ENCODE measurements around the gene SUN1. TPM values are rescaled to one million over a fixed set of nuclear protein-coding genes. Genes with fewer than 3 reads are reported as not detected.

Gene SUN1
- total RNA-seq, 1 donor from 2014 or later = 246 TPM

DNA sequence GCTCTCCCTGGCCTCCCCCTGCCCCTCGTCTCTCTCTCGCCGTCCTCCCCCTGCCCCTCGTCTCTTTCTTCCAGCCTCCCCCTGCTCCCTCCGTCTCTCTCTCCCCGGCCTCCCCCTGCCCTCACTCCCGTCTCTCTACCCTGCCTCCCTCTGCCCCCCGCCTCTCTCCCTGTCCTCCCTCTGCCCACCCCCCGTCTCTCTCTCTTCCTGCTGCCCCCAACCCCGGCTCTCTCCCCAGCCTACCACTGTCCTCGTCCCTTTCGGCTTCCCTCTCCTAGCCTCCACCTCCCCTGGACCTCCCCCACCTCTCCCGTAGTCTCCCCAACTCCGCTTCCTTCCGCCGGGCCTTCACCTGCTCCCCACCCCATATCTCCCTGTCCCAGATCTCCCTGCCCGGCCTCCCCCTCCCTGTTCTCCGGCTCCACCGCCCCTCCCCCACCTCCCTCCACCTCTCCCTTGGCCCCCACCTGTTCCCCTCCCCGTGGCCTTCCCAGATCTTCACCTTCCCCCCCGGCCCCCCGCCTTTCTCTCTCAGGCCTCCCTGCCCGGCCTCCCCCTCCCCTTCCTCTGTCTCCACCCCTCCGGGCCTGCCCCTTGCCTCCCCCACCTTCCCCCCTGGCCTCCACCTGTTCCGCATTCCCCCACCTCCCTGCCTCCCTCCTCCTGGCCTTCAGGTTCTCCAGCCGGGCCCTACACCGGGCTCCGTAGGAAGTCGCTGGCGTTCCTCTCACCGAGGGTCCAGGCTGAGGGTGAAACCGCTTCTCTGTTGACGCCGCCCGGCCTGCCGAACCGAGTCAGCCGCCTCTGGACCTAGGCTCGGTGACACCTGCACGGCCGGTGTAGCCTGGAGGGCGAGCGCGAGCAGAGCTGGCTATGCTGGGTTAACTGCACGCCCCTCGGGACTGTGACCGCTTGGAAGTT lies 45.3 kb downstream of the SUN1 start:
- no peak for DNase-seq

DNA sequence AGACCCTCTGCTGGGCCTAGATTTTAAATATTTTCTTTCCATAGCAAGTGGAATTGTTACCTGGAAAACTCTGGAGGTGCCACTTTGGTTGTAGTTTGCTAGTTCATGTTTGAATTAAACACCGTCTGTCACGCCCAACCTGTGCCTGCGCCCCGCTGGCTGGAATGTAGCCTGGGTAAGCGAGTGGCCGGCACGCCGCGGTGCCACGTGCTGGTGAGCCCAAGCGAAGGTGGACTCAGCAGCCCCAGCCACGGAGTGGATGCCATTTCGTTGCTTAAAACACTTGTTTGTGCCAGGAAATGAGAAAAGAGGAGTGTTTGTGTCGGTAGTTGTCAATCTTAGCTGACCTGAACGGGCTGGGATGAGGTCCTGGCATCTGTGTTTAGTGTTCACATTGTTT lies 46.8 kb downstream of the SUN1 start:
- no peak for DNase-seq

- DNase-seq = no peak
Observed at GRCh38 chr7:879706-880105, 47.4 kb downstream of the SUN1 start.

DNA sequence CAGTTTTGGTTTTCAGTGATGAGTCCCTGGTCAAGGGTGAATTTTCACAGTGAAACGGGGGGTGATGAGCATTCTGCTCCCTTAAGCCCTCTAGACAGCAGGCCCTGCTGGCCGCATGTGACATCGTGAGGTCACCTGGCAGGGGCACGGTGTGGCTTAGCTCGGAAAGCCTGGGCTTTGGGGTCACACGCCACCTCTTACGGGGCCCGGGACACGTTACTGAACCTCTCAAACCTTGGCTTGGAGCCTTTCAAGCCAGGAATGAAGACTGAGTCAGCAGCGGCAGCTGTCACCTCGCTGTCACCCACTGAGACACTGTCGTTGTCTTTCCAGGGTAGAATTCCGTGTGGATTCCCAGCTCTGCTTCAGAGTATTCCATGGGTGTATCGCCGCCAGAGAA lies 48.2 kb downstream of the SUN1 start:
- DNase-seq = no peak

- no peak for DNase-seq
Observed at GRCh38 chr7:881441-882234, 49.4 kb downstream of the SUN1 start.

GRCh38 chr7:882336-883035 lies 50.2 kb downstream of the SUN1 start:
- no peak for DNase-seq

DNA sequence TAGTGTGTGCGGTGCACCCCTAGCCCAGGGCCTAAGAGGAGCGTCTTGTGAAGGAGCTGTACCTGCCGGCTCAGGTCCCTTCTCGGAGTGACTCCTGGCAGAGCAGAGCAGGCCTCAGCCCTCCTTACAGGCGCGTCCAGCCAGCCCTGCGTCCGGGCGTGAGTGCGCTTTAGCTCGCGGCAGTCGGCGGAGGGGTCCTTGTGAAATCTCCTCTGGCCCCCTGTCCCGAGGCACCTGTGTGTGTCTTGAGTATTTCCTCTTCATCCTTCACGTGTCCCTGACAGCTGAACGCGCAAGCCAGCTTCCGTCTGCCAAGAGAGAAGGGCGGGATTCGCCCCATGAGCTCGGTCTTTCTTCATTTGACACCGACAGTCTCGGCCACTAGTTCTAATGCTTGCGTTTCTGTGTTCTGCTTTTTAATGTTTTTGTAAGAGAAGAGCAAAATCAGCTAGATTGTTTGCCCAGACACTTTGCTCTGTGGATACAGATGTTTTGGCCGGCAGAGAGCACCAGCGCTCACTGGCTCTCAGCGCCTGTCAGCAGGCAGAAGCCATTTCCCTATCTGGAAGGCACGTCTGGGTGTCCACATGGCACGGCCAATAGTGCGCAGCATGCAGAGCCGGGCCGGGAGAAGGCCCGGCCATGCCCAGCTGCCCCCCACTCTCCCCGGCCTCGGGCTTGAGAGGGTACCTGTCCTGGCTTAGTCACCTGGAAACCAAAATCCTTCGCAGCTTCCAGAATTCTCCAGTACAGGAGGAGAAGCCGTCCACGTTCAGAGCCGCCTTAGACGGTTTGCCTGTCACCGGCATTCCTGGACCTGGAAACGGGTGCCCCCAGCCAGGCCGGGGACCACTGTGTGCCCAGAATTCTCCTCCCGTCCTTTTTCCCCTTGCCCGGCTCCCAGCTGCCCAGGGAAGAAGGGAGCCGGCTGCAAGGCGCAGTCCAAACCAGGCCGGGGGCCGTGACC lies 51.1 kb downstream of the SUN1 start:
- DNase-seq = no peak

DNA sequence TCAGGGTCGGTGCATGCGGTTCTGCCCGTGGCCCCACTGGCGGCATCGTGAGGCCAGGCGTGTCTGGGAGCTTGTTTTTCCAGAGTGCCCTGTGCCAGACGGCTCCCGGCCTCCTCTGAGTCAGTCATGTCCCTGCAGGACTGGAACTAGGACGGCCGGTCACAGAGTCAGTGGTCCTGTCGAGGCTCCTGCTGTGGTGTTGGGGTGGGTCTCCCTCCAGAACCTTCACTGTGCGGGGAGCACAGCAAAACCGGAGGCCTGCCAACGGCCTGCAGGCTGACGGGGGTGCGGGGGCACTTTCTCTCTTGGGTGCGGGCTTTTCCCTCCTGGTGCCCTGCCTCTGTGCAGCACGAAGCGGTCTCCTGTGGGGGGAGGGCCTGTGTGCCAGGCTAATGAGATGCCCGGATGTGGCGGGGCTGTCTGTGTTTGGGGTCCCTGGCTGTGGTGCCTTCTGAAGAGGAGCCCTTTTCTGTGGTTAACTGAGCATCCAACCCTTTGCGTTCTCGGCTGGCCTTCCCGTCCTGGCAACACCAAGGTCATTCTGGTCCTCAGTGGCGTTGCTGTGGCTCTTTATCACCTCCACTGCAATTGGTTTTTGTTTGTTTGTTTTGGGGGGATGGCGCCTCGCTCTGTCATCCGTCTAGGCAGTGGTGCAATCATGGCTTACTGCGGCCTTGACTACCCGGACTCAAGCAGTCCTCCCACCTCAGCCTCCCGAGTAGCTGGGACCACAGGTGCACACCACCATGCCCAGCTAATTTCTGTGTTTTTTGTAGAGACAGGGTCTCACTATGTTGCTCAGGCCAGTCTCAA lies 52.1 kb downstream of the SUN1 start:
- DNase-seq = no peak

DNA sequence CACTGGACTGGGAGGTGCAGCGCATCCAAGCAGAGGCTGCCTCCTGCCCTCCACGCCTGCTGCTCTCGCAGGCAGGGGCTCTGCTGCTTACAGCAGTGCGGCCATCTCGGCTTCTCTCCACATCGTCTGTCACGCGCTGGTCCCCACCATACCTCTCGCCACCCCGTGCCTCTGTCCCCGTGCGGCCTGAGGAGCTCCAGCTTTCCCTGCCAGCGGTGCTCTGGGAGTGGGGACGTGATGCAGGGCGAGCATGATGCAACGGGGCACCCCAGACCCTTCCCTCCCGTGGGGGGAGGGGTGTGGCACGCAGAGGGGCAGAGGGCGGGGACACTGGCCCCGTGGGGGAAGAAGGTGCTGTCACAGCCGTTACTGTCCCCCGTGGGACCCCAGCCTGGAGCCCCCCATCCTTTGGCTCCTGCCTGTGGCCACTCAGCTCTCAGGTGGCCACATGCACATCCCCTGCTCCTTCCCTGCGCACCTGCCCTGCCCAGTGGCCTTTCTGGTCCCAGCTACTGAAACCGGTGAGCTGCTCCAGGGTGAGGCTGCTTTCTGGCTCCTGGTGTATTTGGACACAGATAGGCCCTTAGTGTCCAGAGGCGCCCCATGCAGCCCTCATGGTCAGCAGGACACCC lies 53.1 kb downstream of the SUN1 start:
- DNase-seq = no peak

GRCh38 chr7:885893-886625 lies 53.8 kb downstream of the SUN1 start:
- DNase-seq = no peak

DNA sequence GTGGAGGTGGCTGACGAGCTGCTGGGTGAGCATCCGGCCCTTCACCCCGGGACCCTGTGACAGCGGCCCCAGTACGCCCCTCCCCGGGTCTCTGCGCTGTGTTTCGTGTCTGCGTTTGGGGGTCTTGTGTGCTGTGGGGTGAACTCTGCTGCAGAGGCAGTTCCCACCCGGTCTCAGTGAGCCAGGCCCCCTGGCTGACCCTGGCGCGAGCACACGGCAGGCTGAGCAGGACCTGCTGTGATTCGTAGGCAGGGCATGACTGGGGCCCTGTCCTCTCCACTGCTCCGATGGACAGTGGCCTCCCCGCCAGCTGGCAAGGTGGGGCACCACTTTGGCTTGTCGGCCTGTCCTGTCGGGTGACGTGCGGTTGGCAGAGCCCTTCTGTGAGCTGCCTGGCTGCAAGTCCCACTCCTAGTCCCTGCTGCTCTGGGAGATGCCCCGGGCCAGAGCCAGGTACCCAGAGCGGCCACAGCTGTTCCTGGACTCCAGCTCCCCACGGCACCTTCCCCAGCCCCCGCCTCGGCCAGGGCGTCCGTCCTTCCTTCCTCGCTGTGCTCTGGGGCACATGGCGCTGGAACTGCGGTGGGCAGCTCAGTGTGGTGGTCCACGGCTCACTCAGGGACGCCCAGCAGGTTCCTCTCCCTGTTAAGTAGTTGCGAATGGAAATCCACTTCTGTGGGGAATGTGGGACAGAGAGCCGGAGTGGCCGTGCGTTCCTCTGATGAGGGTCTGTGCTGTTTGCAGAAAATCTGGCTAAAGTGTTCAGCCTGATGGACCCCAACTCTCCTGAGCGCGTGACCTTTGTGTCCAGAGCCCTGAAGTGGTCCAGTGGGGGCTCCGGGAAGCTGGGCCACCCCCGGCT lies 54.6 kb downstream of the SUN1 start:
- no peak for DNase-seq

GRCh38 chr7:887488-887820 lies 55.2 kb downstream of the SUN1 start:
- DNase-seq = no peak

GRCh38 chr7:888081-889024 lies 56.1 kb downstream of the SUN1 start:
- DNase-seq = no peak

DNA sequence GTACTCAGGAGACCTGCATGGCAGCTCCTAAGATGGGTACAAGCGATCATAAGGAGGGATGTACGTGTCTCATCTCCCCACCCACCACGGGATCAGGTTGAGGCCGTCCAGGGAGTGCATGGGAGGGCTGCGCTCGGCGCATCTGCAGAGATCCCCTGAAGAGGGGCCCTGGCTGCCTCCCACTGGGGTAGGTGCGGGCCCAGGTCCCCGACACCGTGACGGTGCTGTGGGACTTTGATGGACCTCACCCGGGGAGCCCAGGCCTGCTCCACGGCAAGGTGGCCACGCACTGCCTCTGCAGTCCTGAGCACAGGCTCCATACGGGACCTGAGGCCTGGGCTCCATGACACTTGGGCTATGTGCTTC lies 56.7 kb downstream of the SUN1 start:
- DNase-seq = no peak

DNA sequence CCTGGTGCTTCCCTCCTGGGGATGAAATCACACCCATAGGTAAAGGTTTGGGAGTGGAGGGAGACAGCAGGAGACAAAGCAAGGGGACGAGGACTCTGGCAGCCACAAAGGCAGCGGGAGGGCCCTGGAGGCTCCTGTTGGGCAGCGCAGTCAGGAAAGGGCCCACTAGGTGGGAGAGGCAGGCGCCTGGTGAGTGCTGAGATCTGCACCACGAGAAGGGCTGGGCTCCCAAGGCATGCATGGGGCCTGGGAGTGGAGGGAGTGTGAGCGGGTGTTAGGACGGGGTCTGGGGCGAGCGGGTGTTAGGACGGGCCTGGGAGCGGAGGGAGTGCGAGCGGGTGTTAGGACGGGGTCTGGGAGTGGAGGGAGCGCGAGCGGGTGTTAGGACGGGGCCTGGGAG lies 57.1 kb downstream of the SUN1 start:
- DNase-seq = no peak

- no peak for DNase-seq
Observed at GRCh38 chr7:890868-891267, 58.6 kb downstream of the SUN1 start.

- DNase-seq = no peak
Observed at GRCh38 chr7:891291-891690, 59.0 kb downstream of the SUN1 start.

DNA sequence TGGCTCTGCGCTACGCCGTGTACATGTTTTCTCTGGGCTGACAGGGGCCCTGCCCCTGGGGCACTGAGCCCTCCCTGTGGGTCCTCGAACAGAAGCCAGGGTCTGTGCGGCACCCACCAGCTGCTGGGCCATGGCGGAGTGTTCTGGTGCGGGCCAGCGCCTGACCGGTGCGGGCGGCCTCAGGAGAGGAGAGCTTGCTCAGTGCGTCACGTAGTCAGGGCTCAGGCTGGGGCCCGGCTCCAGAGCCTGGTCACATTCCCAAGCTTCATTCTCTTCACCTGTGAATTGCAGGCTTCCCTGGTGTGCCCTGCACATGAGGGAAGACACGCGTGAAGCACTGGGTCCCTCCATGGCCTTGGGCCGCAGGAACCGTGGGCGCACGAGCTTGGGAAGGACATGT lies 59.5 kb downstream of the SUN1 start:
- no peak for DNase-seq
